Loucy (cell line): ENCODE data around the gene ANXA8.

Experiments
- CTCF ChIP-seq: fragments of 200-600 bp; sonication (generic); conservative IDR thresholded peaks from 2 replicates; pipeline ENCODE4 v1.5.1; 2014; ENCODE audit warnings: mild to moderate bottlenecking, antibody characterized with exemption, low read length
- EZH2phosphoT487 ChIP-seq: fragments of 200-600 bp; IDR thresholded peaks from 2 replicates; pipeline ENCODE4 v1.6.1; 2018; ENCODE audit warnings: antibody characterized with exemption, mild to moderate bottlenecking, moderate library complexity, borderline replicate concordance

GRCh38 chr10:47447209-47447608 lies 36.7 kb downstream of the ANXA8 start:
- TF ChIP-seq CTCF = no peak
- TF ChIP-seq EZH2phosphoT487 = no peak
